ENCODE data around the gene SLC35E3.

DNA sequence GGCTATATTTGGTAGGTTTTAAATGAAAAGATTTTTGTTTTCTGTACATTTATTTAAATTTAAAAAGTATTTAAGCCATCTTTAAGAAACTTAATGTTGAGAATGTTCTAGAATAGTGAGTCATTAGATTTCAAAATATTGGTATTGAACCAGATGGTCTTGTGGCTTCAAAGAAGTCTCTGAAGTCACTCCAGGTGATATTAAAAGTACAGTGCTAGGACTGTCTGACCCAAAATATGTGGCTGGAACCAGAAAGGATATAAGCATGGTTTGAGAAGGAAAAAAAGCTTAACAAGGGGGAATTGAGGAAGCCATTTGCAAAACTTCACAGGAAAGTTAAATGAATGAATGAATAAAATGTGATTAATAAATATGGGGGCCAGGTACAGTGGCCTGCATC is 33.3 kb downstream of the SLC35E3 start:
- TF ChIP-seq, protein P1, sequence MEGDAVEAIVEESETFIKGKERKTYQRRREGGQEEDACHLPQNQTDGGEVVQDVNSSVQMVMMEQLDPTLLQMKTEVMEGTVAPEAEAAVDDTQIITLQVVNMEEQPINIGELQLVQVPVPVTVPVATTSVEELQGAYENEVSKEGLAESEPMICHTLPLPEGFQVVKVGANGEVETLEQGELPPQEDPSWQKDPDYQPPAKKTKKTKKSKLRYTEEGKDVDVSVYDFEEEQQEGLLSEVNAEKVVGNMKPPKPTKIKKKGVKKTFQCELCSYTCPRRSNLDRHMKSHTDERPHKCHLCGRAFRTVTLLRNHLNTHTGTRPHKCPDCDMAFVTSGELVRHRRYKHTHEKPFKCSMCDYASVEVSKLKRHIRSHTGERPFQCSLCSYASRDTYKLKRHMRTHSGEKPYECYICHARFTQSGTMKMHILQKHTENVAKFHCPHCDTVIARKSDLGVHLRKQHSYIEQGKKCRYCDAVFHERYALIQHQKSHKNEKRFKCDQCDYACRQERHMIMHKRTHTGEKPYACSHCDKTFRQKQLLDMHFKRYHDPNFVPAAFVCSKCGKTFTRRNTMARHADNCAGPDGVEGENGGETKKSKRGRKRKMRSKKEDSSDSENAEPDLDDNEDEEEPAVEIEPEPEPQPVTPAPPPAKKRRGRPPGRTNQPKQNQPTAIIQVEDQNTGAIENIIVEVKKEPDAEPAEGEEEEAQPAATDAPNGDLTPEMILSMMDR (IDR thresholded peaks at IDR 0.05), result no peak
- TF ChIP-seq POLR2A (IDR thresholded peaks at IDR 0.05), result no peak
